Measurements from ENCODE around the gene FALEC.

DNA sequence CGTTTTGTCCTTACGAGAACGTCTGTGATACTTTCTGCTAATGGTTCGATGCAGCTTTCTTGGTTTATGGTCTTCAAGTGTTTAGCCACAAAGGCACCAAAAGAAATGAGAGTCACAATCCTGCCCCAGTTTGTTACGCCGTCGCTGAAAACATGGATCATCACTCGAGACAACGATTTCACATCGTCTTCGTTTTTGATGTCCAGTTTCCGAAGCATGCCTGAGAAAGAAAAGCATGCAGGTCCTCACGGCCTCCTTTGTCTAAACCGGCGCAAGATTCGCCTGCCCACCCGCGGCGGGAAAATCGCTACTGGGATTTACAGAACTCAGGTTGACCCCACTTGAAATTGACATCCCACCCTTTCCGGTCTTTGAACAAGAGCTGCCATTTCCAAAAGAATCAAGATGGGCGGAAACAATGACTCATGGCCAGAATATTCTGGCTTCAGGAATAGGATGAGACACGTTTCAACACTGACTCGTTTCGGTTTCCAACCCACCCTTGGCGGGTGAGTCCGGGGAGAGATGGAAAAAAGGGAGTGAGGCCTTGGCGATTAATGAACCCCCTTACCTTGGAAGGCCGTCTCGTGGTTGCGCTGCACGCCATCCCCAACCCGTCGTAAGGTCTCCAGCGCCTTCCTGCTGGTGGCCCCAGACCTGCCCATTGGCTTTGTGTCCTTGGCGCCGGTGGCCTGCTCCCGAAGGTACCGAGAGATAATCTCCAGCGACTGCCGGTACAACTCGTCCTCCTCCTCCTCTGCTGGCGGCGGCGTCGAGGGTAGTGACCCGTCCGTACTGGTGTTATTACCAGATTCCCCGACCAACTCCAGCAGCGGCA lies 62.9 kb downstream of the FALEC start:
- TF ChIP-seq, protein P1, sequence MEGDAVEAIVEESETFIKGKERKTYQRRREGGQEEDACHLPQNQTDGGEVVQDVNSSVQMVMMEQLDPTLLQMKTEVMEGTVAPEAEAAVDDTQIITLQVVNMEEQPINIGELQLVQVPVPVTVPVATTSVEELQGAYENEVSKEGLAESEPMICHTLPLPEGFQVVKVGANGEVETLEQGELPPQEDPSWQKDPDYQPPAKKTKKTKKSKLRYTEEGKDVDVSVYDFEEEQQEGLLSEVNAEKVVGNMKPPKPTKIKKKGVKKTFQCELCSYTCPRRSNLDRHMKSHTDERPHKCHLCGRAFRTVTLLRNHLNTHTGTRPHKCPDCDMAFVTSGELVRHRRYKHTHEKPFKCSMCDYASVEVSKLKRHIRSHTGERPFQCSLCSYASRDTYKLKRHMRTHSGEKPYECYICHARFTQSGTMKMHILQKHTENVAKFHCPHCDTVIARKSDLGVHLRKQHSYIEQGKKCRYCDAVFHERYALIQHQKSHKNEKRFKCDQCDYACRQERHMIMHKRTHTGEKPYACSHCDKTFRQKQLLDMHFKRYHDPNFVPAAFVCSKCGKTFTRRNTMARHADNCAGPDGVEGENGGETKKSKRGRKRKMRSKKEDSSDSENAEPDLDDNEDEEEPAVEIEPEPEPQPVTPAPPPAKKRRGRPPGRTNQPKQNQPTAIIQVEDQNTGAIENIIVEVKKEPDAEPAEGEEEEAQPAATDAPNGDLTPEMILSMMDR (IDR thresholded peaks at IDR 0.05) = no peak
- TF ChIP-seq POLR2A (IDR thresholded peaks at IDR 0.05) = peak in 1 of 2 donors; percentile 45

All from heart left ventricle (tissue), 13 donors.